ENCODE results near the gene TMIGD1. TPM values are rescaled to one million over a fixed set of nuclear protein-coding genes. Genes with fewer than 3 reads are reported as not detected.

TMIGD1 gene
- total RNA-seq, 8 experiments from 2014 or later, result not detected

GRCh38 chr17:30372755-30373154 lies 38.9 kb upstream of the TMIGD1 start:
- ATAC-seq (replicated peaks in 6 of 8), result no peak

GRCh38 chr17:30369995-30370394 lies 36.1 kb upstream of the TMIGD1 start:
- Histone ChIP-seq H3K27ac (no peak overlapping the region), H3K4me3 (no peak overlapping the region), H3K4me1 (replicated peaks in 1 of 2) (peaks cover 2 to 10% of the 10 kb centered on the region in 2 donors)
- no peak for ATAC-seq (replicated peaks in 6 of 8)
- in situ Hi-C loops (cut with MboI; ENCODE audit: low pct_unique_long_range_greater_than_20kb in 2 of 9, low sequenced_read_pairs in 9 of 9, unreplicated experiment in 9 of 9), result no loop called here

More at GRCh38 chr17:30372755-30373154, 38.9 kb upstream of the TMIGD1 start:
- Histone ChIP-seq H3K4me1 (replicated peaks in 1 of 2) (peaks cover 6 to 18% of the 10 kb centered on the region in 2 donors), H3K4me3 (no peak overlapping the region), H3K27ac (no peak overlapping the region)
- in situ Hi-C loops (cut with MboI; ENCODE audit: low pct_unique_long_range_greater_than_20kb in 2 of 9, low sequenced_read_pairs in 9 of 9, unreplicated experiment in 9 of 9), result no loop called here
- WGBS, 10 experiments, result 32 to 100% (median 73%) methylated on average over 1 to 2 of the region's 2 CpGs; no CpG with 5 or more reads in 2 of the 10 experiments

- 60 to 100% (median 76%) methylated on average over 2 to 13 of the region's 13 CpGs; no CpG with 5 or more reads in 1 of the 10 experiments for WGBS, 10 experiments
- peak in 3 of 8 experiments; percentile 47 to 84 (median 70) for ATAC-seq (replicated peaks in 6 of 8)
- Histone ChIP-seq H3K4me3 (no peak overlapping the region), H3K27ac (no peak overlapping the region), H3K4me1 (replicated peaks in 1 of 2) (peaks cover 2 to 10% of the 10 kb centered on the region in 2 donors)
- in situ Hi-C loops (cut with MboI; ENCODE audit: low pct_unique_long_range_greater_than_20kb in 2 of 9, low sequenced_read_pairs in 9 of 9, unreplicated experiment in 9 of 9), result no loop called here
Measured at GRCh38 chr17:30368912-30369720, 35.3 kb upstream of the TMIGD1 start.

- 20 to 80% (median 64%) methylated on average over 1 to 3 of the region's 3 CpGs; no CpG with 5 or more reads in 2 of the 10 experiments for WGBS, 10 experiments
- Histone ChIP-seq H3K4me1 (replicated peaks in 1 of 2) (peaks cover 2 to 10% of the 10 kb centered on the region in 2 donors), H3K27ac (no peak overlapping the region), H3K4me3 (no peak overlapping the region)
- in situ Hi-C loops (cut with MboI; ENCODE audit: low pct_unique_long_range_greater_than_20kb in 2 of 9, low sequenced_read_pairs in 9 of 9, unreplicated experiment in 9 of 9), result no loop called here
- ATAC-seq (replicated peaks in 6 of 8), result no peak
Measured at GRCh38 chr17:30366536-30366935, 32.7 kb upstream of the TMIGD1 start.

- ATAC-seq (replicated peaks in 6 of 8), result no peak
- in situ Hi-C loops (cut with MboI; ENCODE audit: low pct_unique_long_range_greater_than_20kb in 2 of 9, low sequenced_read_pairs in 9 of 9, unreplicated experiment in 9 of 9), result no loop called here
- Histone ChIP-seq H3K27ac (no peak overlapping the region), H3K4me1 (replicated peaks in 1 of 2) (peaks cover 0 to under 1% of the 10 kb centered on the region in 2 donors), H3K4me3 (no peak overlapping the region)
- WGBS, 10 experiments, result 0 to 100% (median 33%) methylated on average over 1 of the region's 1 CpG; no CpG with 5 or more reads in 2 of the 10 experiments
Measured at GRCh38 chr17:30363715-30364202, 29.9 kb upstream of the TMIGD1 start.

GRCh38 chr17:30361766-30362279 lies 28.0 kb upstream of the TMIGD1 start:
- H3K4me1 ChIP-seq (replicated peaks in 1 of 2), result no peaks in the 10 kb centered on the region
- H3K4me3 ChIP-seq, result no peak overlapping the region
- WGBS, 10 experiments, result 51 to 100% (median 93%) methylated on average over 1 to 4 of the region's 4 CpGs; no CpG with 5 or more reads in 1 of the 10 experiments
- in situ Hi-C loops (cut with MboI; ENCODE audit: low pct_unique_long_range_greater_than_20kb in 2 of 9, low sequenced_read_pairs in 9 of 9, unreplicated experiment in 9 of 9), result no loop called here
- H3K27ac ChIP-seq, result no peak overlapping the region
- ATAC-seq (replicated peaks in 6 of 8), result no peak

GRCh38 chr17:30360086-30360808 lies 26.4 kb upstream of the TMIGD1 start:
- no peak for ATAC-seq (replicated peaks in 6 of 8)
- Histone ChIP-seq H3K4me3 (no peak overlapping the region), H3K27ac (no peak overlapping the region), H3K4me1 (replicated peaks in 1 of 2) (no peaks in the 10 kb centered on the region)
- in situ Hi-C loops (cut with MboI; ENCODE audit: low pct_unique_long_range_greater_than_20kb in 2 of 9, low sequenced_read_pairs in 9 of 9, unreplicated experiment in 9 of 9), result no loop called here
- 56 to 95% (median 74%) methylated on average over 1 to 8 of the region's 8 CpGs for WGBS, 10 experiments

- Histone ChIP-seq H3K4me3 (no peak overlapping the region), H3K27ac (no peak overlapping the region), H3K4me1 (replicated peaks in 1 of 2) (no peaks in the 10 kb centered on the region)
- no peak for ATAC-seq (replicated peaks in 6 of 8)
- WGBS, 10 experiments, result 45 to 92% (median 67%) methylated on average over 3 to 5 of the region's 5 CpGs; no CpG with 5 or more reads in 1 of the 10 experiments
- in situ Hi-C loops (cut with MboI; ENCODE audit: low pct_unique_long_range_greater_than_20kb in 2 of 9, low sequenced_read_pairs in 9 of 9, unreplicated experiment in 9 of 9), result no loop called here
Measured at GRCh38 chr17:30358055-30358760, 24.4 kb upstream of the TMIGD1 start.

GRCh38 chr17:30357476-30357875 lies 23.6 kb upstream of the TMIGD1 start:
- Histone ChIP-seq H3K4me1 (replicated peaks in 1 of 2) (no peaks in the 10 kb centered on the region), H3K27ac (no peak overlapping the region), H3K4me3 (no peak overlapping the region)
- no peak for ATAC-seq (replicated peaks in 6 of 8)
- in situ Hi-C loops (cut with MboI; ENCODE audit: low pct_unique_long_range_greater_than_20kb in 2 of 9, low sequenced_read_pairs in 9 of 9, unreplicated experiment in 9 of 9), result no loop called here

GRCh38 chr17:30354701-30355100 lies 20.8 kb upstream of the TMIGD1 start:
- Histone ChIP-seq H3K4me1 (replicated peaks in 1 of 2) (no peaks in the 10 kb centered on the region), H3K4me3 (no peak overlapping the region), H3K27ac (no peak overlapping the region)
- no peak for ATAC-seq (replicated peaks in 6 of 8)
- in situ Hi-C loops (cut with MboI; ENCODE audit: low pct_unique_long_range_greater_than_20kb in 2 of 9, low sequenced_read_pairs in 9 of 9, unreplicated experiment in 9 of 9), result no loop called here

GRCh38 chr17:30352240-30352814 lies 18.5 kb upstream of the TMIGD1 start:
- H3K4me1 ChIP-seq (replicated peaks in 1 of 2), result peaks cover 3% of the 10 kb centered on the region in 2 donors
- H3K4me3 ChIP-seq, result no peak overlapping the region
- 70 to 100% (median 83%) methylated on average over 1 of the region's 2 CpGs; no CpG with 5 or more reads in 5 of the 10 experiments for WGBS, 10 experiments
- no peak for ATAC-seq (replicated peaks in 6 of 8)
- no peak overlapping the region for H3K27ac ChIP-seq
- in situ Hi-C loops (cut with MboI; ENCODE audit: low pct_unique_long_range_greater_than_20kb in 2 of 9, low sequenced_read_pairs in 9 of 9, unreplicated experiment in 9 of 9), result no loop called here

GRCh38 chr17:30351735-30352134 lies 17.9 kb upstream of the TMIGD1 start:
- in situ Hi-C loops (cut with MboI; ENCODE audit: low pct_unique_long_range_greater_than_20kb in 2 of 9, low sequenced_read_pairs in 9 of 9, unreplicated experiment in 9 of 9), result no loop called here
- WGBS, 10 experiments, result 61 to 100% (median 93%) methylated on average over 1 to 2 of the region's 2 CpGs; no CpG with 5 or more reads in 1 of the 10 experiments

More at GRCh38 chr17:30351735-30352134, 17.9 kb upstream of the TMIGD1 start:
- no peak for ATAC-seq (replicated peaks in 6 of 8)
- Histone ChIP-seq H3K4me1 (replicated peaks in 1 of 2) (peaks cover 3 to 4% of the 10 kb centered on the region in 2 donors), H3K27ac (no peak overlapping the region), H3K4me3 (no peak overlapping the region)

Measured in motor neuron (in vitro differentiated cells).